HepG2 (cell line): ENCODE data around the gene PALM. TPM values are rescaled to one million over a fixed set of nuclear protein-coding genes. Genes with fewer than 3 reads are reported as not detected.

Experiments used
- ATAC-seq: fragments of 200-7000 bp; cut with Tn5 transposase; 3 replicates; pipeline ENCODE4 v1.9.1; 2020; ENCODE audit warnings: mild to moderate bottlenecking, moderate library complexity
- BruUV-seq: library from RNA; stranded (reverse); fragments of 400-500 nt; replicated peaks from 2 replicates; lab custom pipeline; 2021; lab: Mats Ljungman, UMichigan
- CTCF ChIA-PET: fragments of 300-600 bp; formaldehyde crosslinking; extraction: SDS; loops from one replicate; lab custom pipeline; 2021; ENCODE audit warnings: low total read pairs, inconsistent platforms, low intra/inter-chr PET ratio; lab: Yijun Ruan, JAX
- POLR2A ChIA-PET: fragments of 350-600 bp; sonication (Branson Sonifier 250); formaldehyde crosslinking; loops from one replicate; lab custom pipeline; 2020; ENCODE audit warnings: antibody characterized with exemption, inconsistent platforms; lab: Yijun Ruan, JAX
- DNase-seq: peaks from one replicate; pipeline ENCODE4 v3.0.0-alpha.2; 2015; ENCODE audit warnings: low spot score
- FAIRE-seq: peaks from 3 replicates; lab custom pipeline; 2011; peaks lifted over from hg19 to GRCh38; lab: Jason Lieb, UNC
- H2AFZ ChIP-seq: one replicate; pipeline ENCODE4 v1.6.1; 2011; ENCODE audit warnings: low read length, inconsistent platforms
- H3K27ac ChIP-seq: fragments of 300-600 bp; 3 replicates; pipeline ENCODE4 v1.8.0; 2011; ENCODE audit warnings: mixed run types, mild to moderate bottlenecking, mixed read lengths, low read length, inconsistent platforms; ENCODE audit not compliant: insufficient read depth; ENCODE audit errors: extremely low read length
- H3K27me3 ChIP-seq, 2 experiments: fragments of 200-600 bp in 1 of 2; 2 replicates in 1 of 2; 3 replicates in 1 of 2; pipeline versions ENCODE4 v1.6.0 to v1.8.0; 2011; ENCODE audit warnings: low read length in 2 of 2, mild to moderate bottlenecking in 2 of 2, moderate library complexity in 2 of 2, inconsistent platforms in 1 of 2; ENCODE audit not compliant: insufficient read depth in 2 of 2, control insufficient read depth in 1 of 2
- H3K36me3 ChIP-seq, 2 experiments: fragments of 200-600 bp in 1 of 2; replicated peaks in 1 of 2; 2 replicates in 1 of 2; 3 replicates in 1 of 2; pipeline versions ENCODE4 v1.5.1 to v1.8.0; 2011; ENCODE audit warnings: low read length in 2 of 2, inconsistent platforms in 1 of 2; ENCODE audit not compliant: insufficient read depth in 2 of 2, control insufficient read depth in 1 of 2
- H3K4me1 ChIP-seq: 2 replicates; pipeline ENCODE4 v1.5.1; 2012; ENCODE audit warnings: low read length, inconsistent platforms; ENCODE audit not compliant: insufficient read depth
- H3K4me2 ChIP-seq: 2 replicates; pipeline ENCODE4 v1.6.0; 2011; ENCODE audit warnings: low read depth, low read length, inconsistent platforms
- H3K4me3 ChIP-seq, 3 experiments: fragments of 200-600 bp in 1 of 3; sonication (generic), shearing (Covaris generic) in 1 of 3; replicated peaks in 1 of 3; 2 replicates each; pipeline ENCODE4 v1.5.1; 2011 to 2016; ENCODE audit warnings: low read length in 3 of 3, inconsistent platforms in 2 of 3, low read depth in 2 of 3, mild to moderate bottlenecking in 2 of 3, control low read depth in 1 of 3, mixed read lengths in 1 of 3; ENCODE audit not compliant: insufficient read depth in 1 of 3
- H3K79me2 ChIP-seq: one replicate; pipeline ENCODE4 v1.6.1; 2011; ENCODE audit warnings: low read length, inconsistent platforms; ENCODE audit not compliant: insufficient read depth
- H3K9ac ChIP-seq: 2 replicates; pipeline ENCODE4 v1.6.0; 2011; ENCODE audit warnings: mild to moderate bottlenecking, low read depth, low read length, inconsistent platforms; ENCODE audit not compliant: insufficient read depth
- H3K9me3 ChIP-seq: 2 replicates; pipeline ENCODE4 v1.5.1; 2012; ENCODE audit warnings: mild to moderate bottlenecking, low read length
- H4K20me1 ChIP-seq: 2 replicates; pipeline ENCODE4 v1.6.0; 2011; ENCODE audit warnings: inconsistent platforms, mild to moderate bottlenecking, low read length, moderate library complexity; ENCODE audit not compliant: insufficient read depth
- BCL6 ChIP-seq: IDR thresholded peaks from 2 replicates; pipeline ENCODE4 v1.6.1; 2016; ENCODE audit warnings: missing genetic modification reagents, missing compliant biosample characterization
- MED13 ChIP-seq: sonication (generic); formaldehyde crosslinking; IDR thresholded peaks from 2 replicates; pipeline ENCODE4 v1.5.0; 2020; ENCODE audit warnings: missing genetic modification reagents
- SATB2 ChIP-seq: sonication (generic); formaldehyde crosslinking; IDR thresholded peaks from 2 replicates; pipeline ENCODE4 v1.5.0; 2020; ENCODE audit warnings: missing genetic modification reagents
- ZMYM3 ChIP-seq: sonication (generic); formaldehyde crosslinking; IDR thresholded peaks from 2 replicates; pipeline ENCODE4 v1.5.1; 2020; ENCODE audit warnings: mild to moderate bottlenecking, missing genetic modification reagents
- ZNF746 ChIP-seq: sonication (generic); formaldehyde crosslinking; IDR thresholded peaks from 2 replicates; pipeline ENCODE4 v1.8.0; 2022; ENCODE audit warnings: mild to moderate bottlenecking, missing genetic modification reagents
- WGBS: methylation state at CpG from one replicate; pipeline ENCODE4 v1.1.6; 2017; ENCODE audit warnings: low lambda C conversion rate; 5-methylcytosine and 5-hydroxymethylcytosine counted together
- in situ Hi-C: cut with HindIII; loops from 2 replicates; pipeline ENCODE4 v1.10.0; 2017; ENCODE audit warnings: low pct_unique_long_range_greater_than_20kb; ENCODE audit not compliant: extremely low pct_ligation_motif_present
- intact Hi-C: fragments of 100-400 bp; cut with micrococcal nuclease; formaldehyde crosslinking; loops from one replicate; pipeline ENCODE4 v1.10.0; 2022; ENCODE audit not compliant: unreplicated experiment
- polyA plus RNA-seq, 8 experiments: library from polyadenylated mRNA; depleted of rRNA in 3 of 8; stranded (reverse) in 7 of 8; unstranded in 1 of 8; fragments of >200 nt; fragmentation: Illumina TruSeq in 4 of 8; extraction: Trizol in 4 of 8; gene quantifications; 2 replicates each; pipeline versions ENCODE4 v1.2.1 to v1.2.3, GENCODE V29; 2011 to 2016; ENCODE audit warnings: low read depth in 4 of 8, missing spikeins in 1 of 8, mixed read lengths in 1 of 8; ENCODE audit not compliant: insufficient read depth in 1 of 8
- total RNA-seq, 5 experiments: library from RNA; depleted of rRNA; stranded (reverse); fragments of >200 nt; fragmentation: Illumina TruSeq; extraction: Trizol; gene quantifications; 2 replicates each; pipeline ENCODE4 v1.2.3, GENCODE V29; 2016; ENCODE audit warnings: low read depth in 1 of 5
- TF ChIP-seq, protein P1 (sequence below): sonication (generic); formaldehyde crosslinking; IDR thresholded peaks from 2 replicates; pipeline ENCODE4 v1.5.0; 2020; ENCODE audit warnings: missing genetic modification reagents, mild to moderate bottlenecking, borderline replicate concordance
- TF ChIP-seq, protein P2 (sequence below): sonication (generic); formaldehyde crosslinking; IDR thresholded peaks from 2 replicates; pipeline ENCODE4 v1.5.0; 2020; ENCODE audit warnings: missing genetic modification reagents

Gene PALM
- total and polyA plus RNA-seq, 2 of the 13 experiments (the other 11 are each of a cell fraction or from before 2014, with no cell fraction given): 4.0 to 9.7 TPM

DNA sequence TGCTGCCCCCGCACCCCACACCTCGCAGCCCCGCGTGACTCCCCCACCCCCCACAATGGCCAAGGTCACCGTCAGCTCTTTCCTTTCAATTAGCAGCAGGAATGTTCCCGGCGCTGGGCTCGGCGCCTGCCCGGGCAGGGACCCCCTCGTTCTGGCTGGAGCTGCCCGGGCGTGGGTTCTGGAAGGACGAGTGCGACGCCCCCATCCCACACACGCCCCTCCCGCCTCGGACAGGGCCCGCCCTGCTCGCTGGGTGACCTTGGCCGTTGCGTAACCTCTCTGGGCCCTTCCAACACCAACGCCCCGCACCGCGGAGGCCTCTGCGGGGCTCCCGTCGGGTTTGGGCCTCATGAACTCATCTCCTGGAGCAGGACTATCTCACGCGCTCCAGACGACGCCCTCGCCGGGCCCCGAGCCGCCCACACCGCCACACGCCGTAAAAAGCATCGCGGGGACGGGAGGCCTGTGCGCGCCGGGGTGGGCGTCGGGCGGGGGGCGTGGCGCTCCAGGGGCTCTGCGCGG, 10.3 kb downstream of the PALM start (continued):
- TF ChIP-seq ZNF746 (CRISPR knock-in tag) (peak; percentile 55; the same call in 1 of the 2 replicates), SATB2 (CRISPR knock-in tag) (0 out of 2 replicates have a peak, but pooled peaks have one; percentile 47), MED13 (CRISPR knock-in tag) (peak; percentile 43; the same call in 1 of the 2 replicates)
- TF ChIP-seq, protein P1, sequence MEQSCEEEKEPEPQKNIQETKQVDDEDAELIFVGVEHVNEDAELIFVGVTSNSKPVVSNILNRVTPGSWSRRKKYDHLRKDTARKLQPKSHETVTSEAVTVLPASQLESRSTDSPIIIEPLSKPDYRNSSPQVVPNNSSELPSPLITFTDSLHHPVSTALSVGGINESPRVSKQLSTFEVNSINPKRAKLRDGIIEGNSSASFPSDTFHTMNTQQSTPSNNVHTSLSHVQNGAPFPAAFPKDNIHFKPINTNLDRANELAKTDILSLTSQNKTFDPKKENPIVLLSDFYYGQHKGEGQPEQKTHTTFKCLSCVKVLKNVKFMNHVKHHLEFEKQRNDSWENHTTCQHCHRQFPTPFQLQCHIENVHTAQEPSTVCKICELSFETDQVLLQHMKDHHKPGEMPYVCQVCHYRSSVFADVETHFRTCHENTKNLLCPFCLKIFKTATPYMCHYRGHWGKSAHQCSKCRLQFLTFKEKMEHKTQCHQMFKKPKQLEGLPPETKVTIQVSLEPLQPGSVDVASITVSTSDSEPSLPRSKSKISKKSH (CRISPR knock-in tag): no peak
- TF ChIP-seq, protein P2, sequence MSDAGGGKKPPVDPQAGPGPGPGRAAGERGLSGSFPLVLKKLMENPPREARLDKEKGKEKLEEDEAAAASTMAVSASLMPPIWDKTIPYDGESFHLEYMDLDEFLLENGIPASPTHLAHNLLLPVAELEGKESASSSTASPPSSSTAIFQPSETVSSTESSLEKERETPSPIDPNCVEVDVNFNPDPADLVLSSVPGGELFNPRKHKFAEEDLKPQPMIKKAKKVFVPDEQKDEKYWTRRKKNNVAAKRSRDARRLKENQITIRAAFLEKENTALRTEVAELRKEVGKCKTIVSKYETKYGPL (CRISPR knock-in tag): peak; percentile 89
- TF ChIP-seq, all 625 proteins: peak for 106

DNA sequence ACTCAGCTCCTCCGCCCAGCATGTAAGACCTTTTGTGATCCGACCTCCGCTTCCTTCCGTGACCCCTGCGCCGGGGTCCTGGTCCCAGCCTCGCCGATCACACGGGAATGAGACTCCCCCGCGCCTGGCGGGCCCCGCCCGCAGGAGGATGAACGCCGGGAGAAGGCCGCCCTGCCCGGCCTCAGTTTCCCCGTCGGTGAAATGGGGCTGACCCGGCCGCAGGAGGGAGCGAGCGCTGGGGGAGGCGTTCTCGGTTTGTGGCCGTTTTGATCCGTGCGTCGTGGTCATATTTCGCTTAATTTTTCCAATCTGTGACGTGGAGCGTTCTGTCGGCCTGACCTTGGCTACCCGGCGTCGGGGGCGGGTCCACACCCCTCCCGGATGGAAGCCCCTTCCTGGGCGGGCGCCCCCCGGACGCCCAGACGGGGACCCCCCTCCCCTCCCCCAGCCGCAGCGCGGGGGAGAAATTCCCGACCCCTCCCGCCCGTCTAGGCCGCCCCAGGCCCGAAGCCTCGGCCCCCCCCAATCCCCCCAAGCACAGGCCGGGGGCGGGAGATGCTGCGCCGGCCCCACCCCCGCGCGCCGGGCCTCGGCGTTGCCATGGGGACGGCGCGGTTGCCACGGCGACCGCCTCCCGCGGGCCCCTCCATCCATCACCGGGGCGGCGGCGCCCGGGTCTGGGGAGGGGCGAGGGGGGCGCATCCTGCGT, 11.1 kb downstream of the PALM start:
- H3K4me1 ChIP-seq: peaks cover 44% of the 10 kb centered on the region
- 0 out of 2 replicates have a peak, but pooled peaks cover 4% of the 10 kb centered on the region for H3K9me3 ChIP-seq
- no peak overlapping the region for H3K9ac ChIP-seq
- TF ChIP-seq ZMYM3 (peak; percentile 25; the same call in 1 of the 2 replicates), BCL6 (CRISPR knock-in tag) (no peak)
- peak overlapping the region; percentile 59; the same call in 1 of the 2 replicates for H3K4me2 ChIP-seq
- ATAC-seq (no peak), FAIRE-seq (no peak), DNase-seq (no peak)
- in situ Hi-C loops: no loop called here
- 91% methylated on average over 73 of the region's 79 CpGs for WGBS
- H3K27ac ChIP-seq: no peak overlapping the region
- H4K20me1 ChIP-seq: no peaks in the 10 kb centered on the region
- intact Hi-C loops: no loop called here
- POLR2A ChIA-PET: interaction anchor here (2.3 kb wide), 1 partner anchor 16 kb away, joined by 18 read pairs; no protein-coding TSS in a partner anchor
- peak overlapping the region in 1 of 3 experiments; percentile 55; a peak in 1 of 6 replicates for H3K4me3 ChIP-seq
- no peaks in the 10 kb centered on the region for H3K27me3 ChIP-seq
- no peaks in the 10 kb centered on the region for H3K79me2 ChIP-seq
- H3K36me3 ChIP-seq: no peaks in the 10 kb centered on the region
- H2AFZ ChIP-seq: no peak overlapping the region
- BruUV-seq: no TSS peak
- CTCF ChIA-PET: no interaction called here
